Mammary epithelial cell (primary cell): ENCODE measurements around the gene NFASC.

Source experiments
- EZH2 ChIP-seq: IDR thresholded peaks from 2 replicates; pipeline ENCODE4 v1.6.1; 2012; ENCODE audit warnings: low read length, inconsistent platforms, borderline replicate concordance
- TF ChIP-seq, protein P1 (sequence below), 2 donors: IDR thresholded peaks in 1 of 2; conservative IDR thresholded peaks in 1 of 2; 2 replicates each; pipeline ENCODE4 v1.5.1; 2011 to 2012; ENCODE audit warnings: inconsistent platforms in 2 of 2, low read length in 2 of 2, mild to moderate bottlenecking in 2 of 2, control low read depth in 1 of 2, low read depth in 1 of 2; ENCODE audit not compliant: insufficient read depth in 1 of 2; ENCODE audit errors: extremely low read depth in 1 of 2

DNA sequence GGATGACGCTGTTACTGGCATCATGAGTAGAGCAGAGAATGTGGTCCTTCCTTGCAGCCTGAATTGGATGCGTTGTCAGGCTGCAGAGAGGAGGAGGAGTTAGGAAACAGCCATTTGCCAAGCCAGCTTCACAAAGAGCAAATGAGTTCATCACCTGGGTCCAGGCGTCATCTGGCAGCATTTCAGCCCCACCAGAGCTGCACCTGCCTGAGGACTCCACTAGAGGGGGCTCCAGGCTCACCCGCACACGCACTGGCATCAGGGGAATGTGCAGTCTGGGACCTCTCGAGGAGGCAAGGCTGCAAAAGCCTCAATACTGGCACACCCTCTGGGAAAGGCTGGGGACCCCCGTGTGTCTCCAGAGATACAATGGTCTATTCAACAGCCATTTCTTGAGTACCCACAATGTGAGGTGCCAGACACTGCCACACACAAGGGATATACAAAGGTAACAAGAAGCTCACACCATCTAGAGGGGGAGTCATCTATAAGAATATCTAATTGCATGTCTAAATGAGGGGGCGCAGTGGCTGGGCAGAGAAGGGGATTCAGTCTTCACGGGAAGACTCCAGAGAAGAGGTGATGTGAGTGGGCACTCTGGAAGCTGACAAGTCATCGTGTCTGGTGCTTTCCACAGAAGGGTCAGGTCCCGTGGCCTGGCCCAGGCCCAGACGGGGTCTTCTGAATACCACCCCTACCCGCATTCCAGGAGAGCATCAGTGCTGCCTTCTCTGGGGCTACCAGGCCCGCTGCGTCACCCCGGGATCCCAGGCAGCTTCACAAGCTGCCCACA is 118.8 kb downstream of the NFASC start:
- TF ChIP-seq, protein P1, sequence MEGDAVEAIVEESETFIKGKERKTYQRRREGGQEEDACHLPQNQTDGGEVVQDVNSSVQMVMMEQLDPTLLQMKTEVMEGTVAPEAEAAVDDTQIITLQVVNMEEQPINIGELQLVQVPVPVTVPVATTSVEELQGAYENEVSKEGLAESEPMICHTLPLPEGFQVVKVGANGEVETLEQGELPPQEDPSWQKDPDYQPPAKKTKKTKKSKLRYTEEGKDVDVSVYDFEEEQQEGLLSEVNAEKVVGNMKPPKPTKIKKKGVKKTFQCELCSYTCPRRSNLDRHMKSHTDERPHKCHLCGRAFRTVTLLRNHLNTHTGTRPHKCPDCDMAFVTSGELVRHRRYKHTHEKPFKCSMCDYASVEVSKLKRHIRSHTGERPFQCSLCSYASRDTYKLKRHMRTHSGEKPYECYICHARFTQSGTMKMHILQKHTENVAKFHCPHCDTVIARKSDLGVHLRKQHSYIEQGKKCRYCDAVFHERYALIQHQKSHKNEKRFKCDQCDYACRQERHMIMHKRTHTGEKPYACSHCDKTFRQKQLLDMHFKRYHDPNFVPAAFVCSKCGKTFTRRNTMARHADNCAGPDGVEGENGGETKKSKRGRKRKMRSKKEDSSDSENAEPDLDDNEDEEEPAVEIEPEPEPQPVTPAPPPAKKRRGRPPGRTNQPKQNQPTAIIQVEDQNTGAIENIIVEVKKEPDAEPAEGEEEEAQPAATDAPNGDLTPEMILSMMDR (conservative IDR thresholded peaks at IDR 0.05 in 1 of 2, IDR thresholded peaks at IDR 0.05 in 1 of 2; ENCODE audit: extremely low read depth in 1 of 2, insufficient read depth in 1 of 2, low read depth in 1 of 2, low read length in 2 of 2) = peak; percentile 99 to 100
- no peak for TF ChIP-seq EZH2
